NCI-H526 treated with DMSO at 0.1 percent for 48 hours (cell line): ENCODE data around the gene CARMIL3.

Experiments used
- DNase-seq: peaks from one replicate; lab custom pipeline; 2025; lab: John Stamatoyannopoulos, UW

CARMIL3 gene

DNA sequence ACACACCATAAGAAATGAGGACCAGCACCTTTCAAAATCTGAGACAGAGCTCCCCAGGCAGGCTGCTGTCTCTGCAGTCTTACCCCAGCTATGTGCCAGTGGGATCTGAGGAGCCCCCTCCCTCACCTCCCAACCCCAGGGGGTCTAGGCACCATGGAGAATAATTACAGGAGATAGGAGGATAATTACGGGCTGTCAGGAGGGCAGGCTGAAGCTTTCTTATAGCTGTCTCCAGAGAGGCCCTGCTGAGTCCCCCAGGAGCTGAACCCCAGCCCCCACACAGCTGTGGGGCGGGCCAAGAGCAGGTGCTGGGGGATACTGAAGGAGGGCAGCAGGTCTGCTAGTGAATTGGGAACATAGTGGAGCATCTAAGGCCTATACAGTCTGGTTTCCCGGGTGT is 26.3 kb downstream of the CARMIL3 start:
- no peak for DNase-seq

DNA sequence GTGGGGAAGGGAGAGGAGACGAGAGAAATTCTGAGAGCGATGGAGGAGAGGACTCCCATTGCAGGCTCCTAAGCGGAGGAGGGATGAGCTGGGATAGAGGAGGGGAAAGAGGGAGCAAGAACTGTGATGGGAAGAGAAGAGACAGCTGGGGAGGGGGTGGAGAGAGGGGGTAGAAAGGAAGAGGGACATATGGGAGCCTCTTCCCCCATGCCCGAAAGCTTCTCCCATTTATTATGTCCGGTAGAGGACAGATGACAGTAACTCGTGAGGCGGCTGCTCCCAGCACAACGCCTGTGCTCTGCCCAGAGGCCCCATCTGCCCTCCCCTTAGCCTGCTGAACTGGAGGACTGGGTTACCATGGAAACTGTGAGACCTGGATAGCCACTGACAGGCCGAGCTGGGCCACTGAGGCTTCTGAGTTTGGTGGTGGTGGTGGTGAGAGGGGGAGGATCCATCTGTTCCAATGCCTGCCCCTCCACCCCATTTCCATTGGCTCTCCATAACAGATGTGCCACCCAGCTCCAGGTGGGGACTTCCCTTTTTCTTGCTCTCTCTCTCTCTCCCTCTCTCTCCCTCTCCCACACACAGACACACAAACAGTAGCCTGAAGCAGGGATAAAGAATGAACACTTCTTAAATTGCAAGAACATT is 27.8 kb downstream of the CARMIL3 start:
- DNase-seq, result no peak

DNA sequence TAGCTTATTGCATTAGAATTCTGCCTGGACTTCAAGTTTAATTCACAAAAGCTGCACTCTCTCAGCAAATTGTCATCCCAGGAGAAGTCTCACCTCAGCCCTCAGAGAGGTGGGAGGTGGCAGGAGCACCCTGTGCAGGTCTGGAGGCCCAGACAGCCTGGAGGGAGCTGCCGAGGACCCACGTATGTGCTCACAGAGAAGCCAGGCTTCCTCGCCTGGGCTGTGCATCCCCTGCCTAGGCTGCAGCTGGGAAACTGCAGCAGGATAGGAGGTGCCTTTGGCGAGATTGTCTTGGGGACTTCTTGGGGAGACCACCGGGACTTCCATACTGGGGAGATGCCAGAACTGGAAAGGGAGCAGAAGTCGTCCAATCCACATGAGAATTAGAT is 28.3 kb downstream of the CARMIL3 start:
- DNase-seq, result no peak

DNA sequence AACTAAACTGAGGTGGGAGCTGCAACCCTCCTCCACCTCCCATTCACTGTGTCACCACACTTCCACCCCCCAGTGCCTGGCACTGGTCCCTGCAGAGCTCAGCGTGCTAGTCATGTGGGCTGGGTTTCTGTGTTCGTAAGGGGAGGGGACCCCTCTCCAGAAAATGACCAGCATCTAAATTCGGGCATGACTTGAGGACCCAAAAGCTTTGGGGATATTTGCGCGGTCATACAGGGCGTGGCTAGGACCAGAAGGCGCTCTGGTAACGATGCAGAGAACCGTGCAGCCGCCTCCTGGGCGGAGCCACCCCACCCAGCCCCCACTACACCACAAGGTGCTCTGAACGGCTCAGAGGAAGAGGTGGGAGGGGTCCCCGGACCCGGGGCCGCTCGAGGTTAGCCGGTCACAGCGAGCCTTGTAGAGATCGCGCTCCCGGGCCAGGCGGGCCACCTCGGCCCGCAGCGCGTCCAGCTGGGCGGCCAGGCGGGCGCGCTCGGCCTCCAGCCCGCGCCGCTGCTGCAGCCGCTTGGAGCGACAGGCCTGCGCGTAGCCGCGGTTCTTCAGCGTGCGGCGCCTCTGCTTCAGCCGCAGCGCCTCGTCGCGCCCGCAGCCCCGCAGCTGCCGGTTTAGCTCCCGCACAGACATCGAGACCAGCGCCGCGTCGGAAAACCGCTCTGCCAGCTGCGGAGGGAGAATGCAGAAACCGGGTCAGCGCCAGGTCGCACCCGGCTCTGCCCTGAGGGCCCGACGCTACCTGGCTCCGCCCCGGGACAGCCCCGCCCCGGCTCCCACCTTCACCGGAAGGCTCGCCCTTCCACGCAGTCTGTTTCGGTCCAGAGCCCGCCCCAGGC is 29.3 kb downstream of the CARMIL3 start:
- DNase-seq, result peak; percentile 51

DNA sequence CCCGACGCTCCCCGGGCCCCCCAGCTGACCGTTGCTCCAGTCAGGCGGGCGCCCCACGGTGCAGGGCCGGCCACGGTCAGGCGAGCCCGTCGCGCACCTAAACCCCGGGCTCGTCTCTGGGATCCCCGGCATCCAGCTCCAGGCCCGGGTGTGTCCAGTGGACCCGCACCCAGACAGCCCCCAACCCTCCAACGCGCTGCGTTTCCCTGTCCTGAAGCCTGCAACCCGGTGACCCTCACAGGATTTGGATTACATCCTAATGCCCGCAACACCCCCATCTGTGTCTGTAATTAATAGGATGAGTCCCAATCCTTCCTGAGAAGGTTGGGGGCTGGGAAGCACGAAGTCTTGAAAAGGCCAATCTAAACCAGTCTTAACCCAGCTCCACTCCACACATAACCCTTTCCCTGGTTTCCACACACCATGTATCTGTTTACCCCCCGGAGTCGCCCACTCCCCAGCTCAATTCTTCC is 30.0 kb downstream of the CARMIL3 start:
- DNase-seq, result no peak

DNA sequence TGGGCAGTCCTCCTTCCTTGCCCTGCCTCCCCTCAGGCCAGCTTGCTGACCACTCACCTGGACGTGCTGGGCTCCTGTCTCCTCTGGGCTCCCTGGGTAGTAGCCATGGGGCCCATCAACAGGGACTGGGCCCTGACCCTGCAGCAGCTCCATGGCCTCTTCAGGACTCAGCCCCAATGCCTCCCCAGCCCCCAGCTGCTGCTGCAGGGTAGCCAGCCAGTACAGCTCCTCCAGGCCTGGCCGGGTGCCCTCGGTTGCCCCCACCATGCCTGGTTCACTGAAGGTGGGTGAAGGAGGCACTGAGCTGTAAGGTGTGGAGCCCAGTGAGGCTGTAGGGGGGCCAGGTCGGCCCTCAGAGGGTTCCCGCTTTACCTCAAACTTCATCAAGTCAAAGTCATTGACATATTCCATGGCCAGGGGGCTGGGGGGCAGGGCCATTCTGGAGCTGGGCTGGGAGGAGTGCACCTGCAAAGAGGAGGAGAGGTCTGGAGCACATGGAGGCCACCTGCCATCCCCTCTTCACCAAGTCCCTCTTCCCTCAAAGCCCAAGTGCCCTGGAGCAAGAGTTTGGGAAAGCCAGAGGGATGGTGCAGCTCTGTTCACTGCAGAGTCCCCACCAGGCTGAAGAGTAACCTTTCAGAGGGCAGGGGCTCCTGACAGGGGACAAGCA is 30.7 kb downstream of the CARMIL3 start:
- DNase-seq, result no peak

DNA sequence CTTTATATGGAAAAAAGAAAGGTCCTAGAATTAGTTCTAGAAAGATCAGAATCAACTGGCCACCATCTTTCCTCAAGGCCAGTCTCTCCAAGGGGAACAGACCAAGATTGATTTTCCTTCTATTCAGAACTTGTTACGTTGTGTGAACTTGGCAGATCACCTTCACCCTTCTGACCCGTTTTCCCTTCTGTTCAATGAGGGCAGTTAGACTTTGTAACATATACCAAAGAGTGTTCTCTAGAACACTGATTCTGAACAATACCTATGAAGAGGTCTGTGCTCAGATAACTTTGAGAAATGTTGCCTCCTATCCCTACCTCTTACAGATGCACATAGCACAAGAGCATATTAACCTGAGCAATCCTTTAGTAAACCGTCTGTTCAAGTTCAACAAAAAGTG is 31.7 kb downstream of the CARMIL3 start:
- DNase-seq, result no peak

DNA sequence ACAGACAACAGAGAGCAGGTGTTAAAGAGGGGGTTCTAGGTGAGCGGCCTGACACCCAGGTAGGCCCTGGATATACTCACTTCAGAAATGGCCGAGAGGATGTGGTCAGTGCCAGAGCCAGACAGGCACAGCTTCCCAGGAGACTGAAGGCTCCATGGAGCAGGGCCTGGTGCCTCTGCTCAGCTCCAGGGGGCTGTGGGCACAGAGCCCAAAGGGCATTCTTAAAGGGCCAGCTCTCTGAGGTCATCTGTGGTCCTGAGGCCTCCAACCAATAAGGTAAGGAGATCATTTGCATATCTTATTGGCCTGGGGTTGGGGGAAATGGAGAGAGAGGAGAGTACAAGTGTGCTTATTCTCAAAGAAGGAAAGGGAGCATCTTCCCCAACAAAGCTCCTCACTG is 32.6 kb downstream of the CARMIL3 start:
- no peak for DNase-seq

DNA sequence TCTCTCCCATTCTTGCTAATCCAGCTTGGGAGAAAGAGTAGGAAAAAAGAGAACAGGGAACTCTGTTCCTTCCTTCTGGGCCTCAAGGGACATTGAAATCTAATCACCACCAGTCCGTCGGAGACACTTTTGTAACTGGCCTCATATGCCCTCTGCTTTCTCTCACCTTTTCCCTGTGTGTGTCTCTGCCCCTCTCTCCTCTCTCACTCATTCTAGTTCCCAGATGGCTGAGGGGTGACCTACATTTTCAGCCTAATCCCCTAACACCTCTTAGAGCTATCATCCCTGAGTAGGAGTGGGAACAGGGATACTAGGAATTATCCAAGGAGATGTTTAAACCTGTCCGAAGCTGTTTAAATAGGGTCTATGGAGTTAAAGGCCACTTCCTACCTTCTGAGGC is 33.4 kb downstream of the CARMIL3 start:
- no peak for DNase-seq

DNA sequence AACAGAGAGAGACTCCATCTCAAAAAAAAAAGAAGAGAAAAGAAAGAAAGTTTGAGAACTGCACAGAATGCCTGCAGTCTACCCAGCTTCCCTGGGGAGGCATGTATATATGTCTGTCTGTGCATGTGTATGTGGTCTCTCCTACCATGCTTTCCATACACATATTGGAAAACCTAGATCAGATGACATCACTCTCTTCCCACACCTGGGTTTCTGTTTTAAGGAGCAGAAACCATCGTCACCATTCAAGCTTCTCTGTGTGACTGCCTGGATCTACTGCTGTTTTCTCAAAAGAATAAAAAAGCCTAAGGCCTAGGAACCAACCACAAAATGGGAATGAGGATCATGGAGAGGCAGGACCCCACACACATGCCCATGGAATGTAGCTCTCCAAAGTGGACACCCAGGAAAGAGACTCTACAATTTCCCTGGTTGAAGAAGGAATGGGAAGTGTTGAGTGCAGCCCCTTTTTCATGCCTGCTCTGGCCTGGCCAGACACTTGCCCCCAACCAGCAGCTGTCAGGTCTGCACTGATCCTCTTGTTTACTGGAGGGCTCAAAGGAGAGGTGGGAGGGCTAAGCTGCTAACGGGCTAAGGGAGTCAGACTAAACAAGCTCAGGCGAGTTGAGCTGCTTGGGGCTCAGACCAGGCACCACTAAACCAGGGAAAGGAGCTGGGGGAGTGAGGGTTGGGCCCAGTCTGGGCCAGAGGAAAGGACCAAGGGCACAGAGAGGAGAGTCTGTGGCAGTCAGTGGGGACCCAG is 34.6 kb downstream of the CARMIL3 start:
- DNase-seq, result no peak

DNA sequence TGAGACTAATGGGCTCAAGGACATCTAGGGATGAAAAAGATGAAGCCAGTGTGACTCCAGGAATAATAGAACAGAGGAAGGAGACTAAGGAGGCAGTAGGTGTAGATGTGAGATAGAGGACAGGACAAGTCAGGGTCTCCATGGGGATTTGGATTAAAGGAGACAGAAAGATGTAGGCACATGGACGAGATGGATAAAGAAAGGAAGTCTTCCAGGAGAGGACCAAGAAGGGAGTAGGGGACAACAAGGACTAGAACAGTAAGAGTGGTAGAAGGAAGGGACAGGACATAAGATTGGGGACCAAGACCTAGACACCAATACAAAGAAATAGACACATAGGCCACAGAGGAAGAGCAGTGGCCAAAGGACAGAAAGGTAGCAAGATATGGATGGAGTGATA is 35.2 kb downstream of the CARMIL3 start:
- DNase-seq, result no peak

DNA sequence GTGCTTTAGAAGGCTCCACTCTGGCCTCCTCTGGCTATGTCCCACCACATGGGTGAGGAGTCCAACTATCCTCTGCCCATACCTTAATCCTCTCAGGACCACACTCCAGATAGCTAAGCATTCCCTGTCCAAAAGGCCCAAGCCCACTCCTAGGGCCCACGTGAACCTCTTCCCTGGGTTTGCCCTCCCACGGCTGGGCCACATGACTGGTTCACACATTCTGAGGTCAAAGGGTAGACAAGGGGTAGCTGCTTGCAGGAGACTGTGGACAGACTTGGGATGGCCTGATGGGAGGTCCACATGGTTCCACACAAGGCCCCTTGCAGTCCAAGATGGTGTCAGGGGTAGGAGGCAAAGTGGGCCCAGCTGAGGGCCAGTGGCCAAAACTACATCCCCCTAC is 36.3 kb downstream of the CARMIL3 start:
- DNase-seq, result no peak

DNA sequence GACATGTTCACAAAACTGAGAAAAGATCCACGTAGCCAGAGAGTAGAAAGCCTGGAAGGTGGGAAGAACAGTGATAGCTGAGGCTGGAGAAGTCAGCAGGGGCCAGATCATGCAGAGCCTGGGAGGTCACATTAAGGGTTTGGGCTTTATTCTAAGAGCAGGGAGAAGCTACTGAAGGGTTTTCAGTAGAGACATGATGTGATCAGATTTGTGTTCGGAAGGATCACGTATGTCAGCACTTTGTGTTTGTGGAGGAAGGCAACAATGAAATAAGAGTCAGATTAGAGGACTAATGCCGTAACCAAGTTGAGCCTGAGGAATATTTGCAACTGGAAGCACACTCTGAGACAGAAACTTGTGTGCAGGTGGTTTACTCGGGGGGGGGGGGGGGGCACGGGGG is 38.1 kb downstream of the CARMIL3 start:
- no peak for DNase-seq

DNA sequence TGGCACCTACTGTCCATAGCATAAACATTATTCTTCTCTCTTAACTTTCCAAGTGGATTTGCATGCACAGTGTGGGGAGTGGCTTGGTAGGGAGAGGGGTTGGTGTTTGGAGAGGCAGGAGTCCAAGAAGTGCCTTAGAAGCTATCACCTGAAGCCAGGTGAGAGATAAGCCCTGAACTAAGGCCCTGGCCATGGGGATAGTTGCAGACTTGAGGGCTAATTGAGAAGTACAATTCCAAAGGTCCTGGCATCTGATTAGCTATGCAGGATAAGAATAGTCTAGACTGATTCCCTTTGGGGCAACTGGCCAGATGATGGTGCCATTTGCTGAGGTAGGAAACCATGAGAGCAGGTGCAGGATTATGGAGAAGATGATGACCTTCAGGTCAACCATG is 40.3 kb downstream of the CARMIL3 start:
- DNase-seq, result no peak

DNA sequence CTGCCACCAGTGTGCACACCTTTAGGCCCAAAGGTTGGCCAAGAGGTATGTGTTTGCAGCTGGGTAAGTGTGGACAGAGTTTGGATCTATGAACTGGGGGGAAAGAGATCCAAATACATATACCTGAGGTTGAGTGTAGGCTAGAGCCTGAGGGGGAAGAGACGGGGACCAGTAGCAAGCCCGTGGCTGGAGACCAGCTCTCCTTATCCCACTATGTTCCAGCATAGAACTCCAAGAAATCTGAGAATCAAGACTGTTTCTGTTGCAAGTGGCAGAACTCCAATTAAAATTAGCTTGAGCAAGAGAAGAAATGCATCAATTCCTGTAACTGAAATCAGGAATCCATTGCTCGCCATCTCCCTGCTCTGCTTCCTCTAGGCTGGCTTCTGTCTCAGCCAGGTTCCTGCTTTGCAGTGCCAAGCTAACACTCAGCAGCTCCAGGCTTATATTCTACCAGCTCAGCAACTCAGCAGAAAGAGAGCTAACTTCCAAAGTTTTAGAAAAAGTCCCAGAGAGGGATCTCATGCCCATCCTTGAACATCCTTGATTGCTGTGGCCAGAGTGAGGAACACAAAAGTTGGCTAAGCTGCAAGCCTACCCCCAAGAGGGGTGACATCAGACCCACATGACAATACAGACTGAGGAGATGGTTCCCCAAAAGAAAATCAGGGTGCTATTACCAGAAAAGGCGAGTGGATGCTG is 40.8 kb downstream of the CARMIL3 start:
- no peak for DNase-seq

DNA sequence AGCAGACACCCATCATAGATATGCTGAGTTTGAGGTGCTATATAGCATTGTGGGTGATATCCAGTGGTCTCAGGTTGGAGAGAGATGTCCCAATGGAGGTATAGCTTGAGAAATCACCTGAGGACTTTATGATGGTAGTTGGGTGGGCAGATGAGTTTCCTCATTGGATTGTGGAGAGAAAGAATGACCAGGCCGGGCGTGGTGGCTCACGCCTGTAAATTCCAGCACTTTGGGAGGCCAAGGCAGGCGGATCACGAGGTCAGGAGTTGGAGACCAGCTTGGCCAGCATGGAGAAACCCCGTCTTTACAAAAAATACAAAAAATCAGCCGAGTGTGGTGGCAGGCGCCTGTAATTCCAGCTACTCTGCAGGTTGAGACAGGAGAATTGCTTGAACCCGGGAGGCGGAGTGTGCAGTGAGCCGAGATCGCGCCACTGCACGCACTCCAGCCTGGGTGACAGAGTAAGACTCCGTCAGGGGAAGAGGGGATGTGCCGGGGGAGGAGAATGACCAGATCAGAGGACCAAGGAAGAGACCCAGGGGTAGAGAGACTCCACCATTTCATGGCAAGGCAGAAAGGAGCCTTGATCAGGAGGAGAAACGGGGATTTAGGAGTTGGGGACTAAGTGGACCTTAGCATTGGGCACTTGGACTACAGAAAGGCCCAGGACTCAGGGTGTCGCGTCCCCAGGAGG is 41.5 kb downstream of the CARMIL3 start:
- no peak for DNase-seq

DNA sequence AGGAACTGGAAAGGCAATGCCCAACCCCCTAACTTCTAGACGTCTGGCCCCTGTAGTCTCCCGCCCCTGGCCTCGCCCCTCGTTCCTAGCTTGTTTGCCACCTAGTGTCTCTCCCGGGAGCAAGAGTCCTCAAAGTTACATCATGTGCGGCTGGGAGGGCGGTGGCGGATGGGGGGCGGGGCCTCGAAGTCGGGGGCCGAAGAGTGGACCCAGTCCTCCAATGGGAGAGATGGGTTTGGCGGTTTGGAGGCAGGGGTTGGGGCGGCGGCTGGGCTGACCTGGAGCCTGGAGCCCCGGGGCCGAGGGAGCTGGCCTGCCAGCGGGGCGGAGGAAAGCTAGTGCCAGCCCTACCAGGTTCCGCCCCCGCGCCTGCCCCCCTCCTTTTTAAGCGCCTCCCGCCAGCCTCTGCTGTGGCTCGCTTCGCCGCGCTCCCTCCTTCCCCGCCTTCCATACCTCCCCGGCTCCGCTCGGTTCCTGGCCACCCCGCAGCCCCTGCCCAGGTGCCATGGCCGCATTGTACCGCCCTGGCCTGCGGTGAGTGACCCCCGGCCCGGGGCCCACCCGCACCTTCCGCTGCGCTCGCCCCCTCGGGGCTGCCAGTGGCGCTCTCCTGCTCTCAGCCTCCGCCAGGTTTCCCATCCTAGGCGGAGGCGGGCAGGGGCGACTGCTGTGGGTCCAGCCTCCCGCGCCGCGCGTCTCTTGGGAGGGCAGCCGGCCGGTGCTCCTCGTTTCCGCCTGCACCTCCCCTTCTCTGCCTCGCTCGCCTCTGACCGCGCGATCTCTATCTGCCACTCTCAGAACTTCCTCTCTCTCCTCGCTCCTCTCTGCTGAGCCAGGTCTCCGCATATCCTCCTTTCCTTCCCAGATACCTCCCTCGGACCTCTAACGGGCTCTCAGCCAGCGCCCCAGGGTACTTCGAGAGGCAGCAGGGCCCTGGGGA is 42.4 kb downstream of the CARMIL3 start, which contains the start of gene PCK2:
Gene PCK2 (plus strand): TSS at position 411 of the 940 bp plus-strand sequence. CDS start 95 bp downstream, at position 506.
- DNase-seq, result peak; percentile 61

DNA sequence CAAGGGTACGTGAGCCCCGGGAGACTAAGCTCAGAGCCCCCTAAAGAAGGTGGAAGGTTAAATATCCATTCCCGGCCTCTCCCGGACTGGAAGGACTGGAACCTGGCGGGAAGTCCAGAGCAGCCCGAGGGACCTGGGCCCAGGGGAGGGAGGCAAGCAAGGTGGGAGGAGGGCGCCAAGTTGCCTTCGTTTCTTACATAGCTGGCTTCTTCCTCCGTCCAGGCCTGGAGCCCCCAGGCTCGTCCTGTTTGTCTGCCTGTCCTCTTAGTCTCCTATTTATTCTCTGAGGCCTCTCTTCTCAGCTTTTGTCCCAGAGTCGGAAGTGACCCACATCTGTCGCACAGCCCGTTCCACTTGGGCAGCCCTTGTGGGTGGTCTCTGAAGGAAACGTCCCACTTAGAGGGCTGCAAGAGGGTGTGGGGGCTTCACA is 43.0 kb downstream of the CARMIL3 start:
- DNase-seq, result no peak

DNA sequence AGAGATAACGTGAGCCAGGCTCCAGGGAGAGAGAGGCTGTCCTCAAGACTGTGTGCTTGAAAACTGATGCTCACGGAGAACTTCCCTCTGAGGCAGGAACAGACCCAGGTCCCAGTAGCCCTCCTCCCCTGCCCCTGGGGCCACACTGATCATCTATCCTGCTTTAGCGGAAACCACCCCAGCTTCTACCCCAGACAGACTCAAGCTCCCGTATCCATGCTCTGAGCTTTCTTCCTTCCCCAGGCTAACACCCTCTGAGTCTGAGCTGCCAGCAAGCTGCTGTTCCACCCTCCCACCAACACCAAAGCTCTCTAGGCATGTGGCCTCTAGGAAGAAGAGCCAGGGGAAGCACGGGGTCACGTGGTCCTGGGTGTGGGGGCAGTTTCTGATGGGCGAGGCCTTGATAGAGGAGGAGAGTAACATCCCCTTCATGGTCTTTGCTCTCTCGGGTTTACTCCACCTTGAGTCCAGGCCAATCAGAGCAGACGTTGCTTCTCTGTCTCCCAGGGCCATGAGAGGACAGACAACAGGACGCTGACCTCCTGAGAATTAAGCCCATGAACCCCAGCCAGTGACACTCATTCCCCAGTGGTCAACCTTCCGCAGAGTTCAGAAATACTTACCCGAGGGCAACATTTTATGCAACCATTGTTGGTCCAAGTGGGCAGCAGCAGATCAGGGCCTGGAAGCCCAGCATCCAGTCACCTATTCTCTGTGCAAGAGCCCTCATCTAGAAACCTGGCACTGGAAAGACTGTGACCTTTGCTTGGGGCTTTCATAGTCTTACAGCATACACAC is 43.7 kb downstream of the CARMIL3 start:
- no peak for DNase-seq
